Lung (tissue), 12 donors: ENCODE data around the gene MRPL51. TPM values are rescaled to one million over a fixed set of nuclear protein-coding genes. Genes with fewer than 3 reads are reported as not detected.

Experiments
- ATAC-seq: fragments of 200-7000 bp; cut with Tn5 transposase; one replicate; pipeline ENCODE4 v1.9.1; 2020; ENCODE audit warnings: moderate number of reproducible peaks; ENCODE audit not compliant: insufficient read depth, low FRiP score
- DNase-seq, 3 donors: peaks; one replicate each; pipeline ENCODE4 v3.0.0-alpha.2; 2013 to 2017
- H3K27ac ChIP-seq, 2 donors: one replicate each; pipeline ENCODE4 v1.5.1; 2013; ENCODE audit warnings: mild to moderate bottlenecking in 2 of 2, moderate library complexity in 2 of 2, control low read depth in 1 of 2, inconsistent platforms in 1 of 2, low read depth in 1 of 2, low read length in 1 of 2
- H3K27me3 ChIP-seq, 3 donors: one replicate each; pipeline ENCODE4 v1.5.1; 2013; ENCODE audit warnings: low read length in 2 of 3; ENCODE audit not compliant: control insufficient read depth in 3 of 3, insufficient read depth in 3 of 3
- H3K36me3 ChIP-seq, 4 donors: one replicate each; pipeline ENCODE4 v1.5.1; 2013; ENCODE audit warnings: low read length in 4 of 4, mild to moderate bottlenecking in 1 of 4, moderate library complexity in 1 of 4; ENCODE audit not compliant: control insufficient read depth in 4 of 4, insufficient read depth in 4 of 4
- H3K4me1 ChIP-seq, 5 donors: one replicate each; pipeline ENCODE4 v1.5.1; 2013; ENCODE audit warnings: low read length in 5 of 5, mild to moderate bottlenecking in 2 of 5, moderate library complexity in 1 of 5; ENCODE audit not compliant: control insufficient read depth in 5 of 5, insufficient read depth in 5 of 5
- H3K4me3 ChIP-seq: one replicate; pipeline ENCODE4 v1.5.1; 2013; ENCODE audit warnings: mild to moderate bottlenecking, control low read depth, moderate library complexity
- H3K9ac ChIP-seq, 2 donors: one replicate each; pipeline ENCODE4 v1.5.1; 2013; ENCODE audit warnings: low read length in 2 of 2, control low read depth in 1 of 2; ENCODE audit not compliant: insufficient read depth in 1 of 2
- H3K9me3 ChIP-seq, 4 donors: one replicate each; pipeline ENCODE4 v1.5.1; 2013; ENCODE audit warnings: low read length in 3 of 4, mild to moderate bottlenecking in 1 of 4, moderate library complexity in 1 of 4; ENCODE audit not compliant: control insufficient read depth in 4 of 4, insufficient read depth in 3 of 4
- WGBS, 2 donors: extraction: QIAGEN DNeasy Blood & Tissue Kit; methylation state at CpG; one replicate each; pipeline ENCODE4 v1.1.7; 2013; 5-methylcytosine and 5-hydroxymethylcytosine counted together
- polyA plus RNA-seq, 2 donors: library from polyadenylated mRNA; stranded (reverse); fragments of 200-250 nt; gene quantifications; one replicate each; pipeline ENCODE4 v1.2.1, GENCODE V29; 2013
- total RNA-seq, 2 donors: library from RNA; depleted of rRNA in 1 of 2; stranded (reverse); fragments of >200 nt in 1 of 2; gene quantifications; one replicate each; pipeline ENCODE4 v1.2.1, GENCODE V29; 2014 to 2021
- TF ChIP-seq, protein P1 (sequence below): IDR thresholded peaks from 2 replicates; pipeline ENCODE4 v1.5.1; 2012; ENCODE audit warnings: mild to moderate bottlenecking; ENCODE audit errors: control extremely low read depth, extremely low read depth
- donor health status: control.
- donor health status: control.
- donor health status: Bipolar disorder and iron deficiency.
- donor health status: healthy.
- donor health status: DM: yes; HTN: yes; CAD: no.

MRPL51 gene
- total and polyA plus RNA-seq, 4 donors, result 34.5 to 123 (median 91.7) TPM

DNA sequence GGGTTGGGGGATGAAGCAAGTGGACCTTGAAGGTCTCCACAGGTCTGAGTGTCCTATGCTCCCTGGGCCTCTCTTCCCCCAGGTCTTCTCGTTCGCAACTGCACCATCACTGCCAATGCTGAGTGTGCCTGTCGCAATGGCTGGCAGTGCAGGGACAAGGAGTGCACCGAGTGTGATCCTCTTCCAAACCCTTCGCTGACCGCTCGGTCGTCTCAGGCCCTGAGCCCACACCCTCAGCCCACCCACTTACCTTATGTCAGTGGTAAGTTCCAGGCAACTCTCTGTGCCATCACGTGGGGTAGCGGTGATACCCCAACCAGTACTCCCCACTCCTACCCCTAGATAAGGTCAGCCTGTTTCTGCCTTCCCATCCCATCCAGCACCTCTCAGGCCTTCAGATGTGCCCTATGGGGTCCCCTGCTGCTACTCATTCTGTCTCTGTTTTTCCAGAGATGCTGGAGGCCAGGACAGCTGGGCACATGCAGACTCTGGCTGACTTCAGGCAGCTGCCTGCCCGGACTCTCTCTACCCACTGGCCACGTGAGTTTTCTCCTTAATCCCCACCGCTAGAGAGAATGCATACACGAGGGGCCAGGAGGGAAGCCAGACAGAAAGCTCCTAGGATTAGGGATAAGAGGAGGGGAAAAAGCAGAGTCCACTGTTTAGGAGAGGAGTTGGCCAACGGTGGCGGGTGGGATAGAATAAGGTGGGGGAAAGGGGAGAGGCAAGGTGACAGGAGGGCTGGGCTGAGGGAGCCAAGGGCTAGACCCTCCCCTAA is 42.8 kb downstream of the MRPL51 start:
- DNase-seq (no peak), ATAC-seq (no peak)
- Histone ChIP-seq H3K9ac (peak overlapping the region in 1 of 2 donors; percentile 79), H3K27me3 (no peaks in the 10 kb centered on the region), H3K27ac (peak overlapping the region in 1 of 2 donors; percentile 99), H3K4me3 (no peak overlapping the region), H3K36me3 (peaks cover 0 to 14% (median 2%) of the 10 kb centered on the region in 4 donors), H3K4me1 (peaks cover 0 to 32% (median 8%) of the 10 kb centered on the region in 5 donors), H3K9me3 (no peaks in the 10 kb centered on the region)
- TF ChIP-seq, protein P1, sequence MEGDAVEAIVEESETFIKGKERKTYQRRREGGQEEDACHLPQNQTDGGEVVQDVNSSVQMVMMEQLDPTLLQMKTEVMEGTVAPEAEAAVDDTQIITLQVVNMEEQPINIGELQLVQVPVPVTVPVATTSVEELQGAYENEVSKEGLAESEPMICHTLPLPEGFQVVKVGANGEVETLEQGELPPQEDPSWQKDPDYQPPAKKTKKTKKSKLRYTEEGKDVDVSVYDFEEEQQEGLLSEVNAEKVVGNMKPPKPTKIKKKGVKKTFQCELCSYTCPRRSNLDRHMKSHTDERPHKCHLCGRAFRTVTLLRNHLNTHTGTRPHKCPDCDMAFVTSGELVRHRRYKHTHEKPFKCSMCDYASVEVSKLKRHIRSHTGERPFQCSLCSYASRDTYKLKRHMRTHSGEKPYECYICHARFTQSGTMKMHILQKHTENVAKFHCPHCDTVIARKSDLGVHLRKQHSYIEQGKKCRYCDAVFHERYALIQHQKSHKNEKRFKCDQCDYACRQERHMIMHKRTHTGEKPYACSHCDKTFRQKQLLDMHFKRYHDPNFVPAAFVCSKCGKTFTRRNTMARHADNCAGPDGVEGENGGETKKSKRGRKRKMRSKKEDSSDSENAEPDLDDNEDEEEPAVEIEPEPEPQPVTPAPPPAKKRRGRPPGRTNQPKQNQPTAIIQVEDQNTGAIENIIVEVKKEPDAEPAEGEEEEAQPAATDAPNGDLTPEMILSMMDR, result no peak
- 78 to 84% methylated on average over 16 of the region's 16 CpGs for WGBS, 2 donors

DNA sequence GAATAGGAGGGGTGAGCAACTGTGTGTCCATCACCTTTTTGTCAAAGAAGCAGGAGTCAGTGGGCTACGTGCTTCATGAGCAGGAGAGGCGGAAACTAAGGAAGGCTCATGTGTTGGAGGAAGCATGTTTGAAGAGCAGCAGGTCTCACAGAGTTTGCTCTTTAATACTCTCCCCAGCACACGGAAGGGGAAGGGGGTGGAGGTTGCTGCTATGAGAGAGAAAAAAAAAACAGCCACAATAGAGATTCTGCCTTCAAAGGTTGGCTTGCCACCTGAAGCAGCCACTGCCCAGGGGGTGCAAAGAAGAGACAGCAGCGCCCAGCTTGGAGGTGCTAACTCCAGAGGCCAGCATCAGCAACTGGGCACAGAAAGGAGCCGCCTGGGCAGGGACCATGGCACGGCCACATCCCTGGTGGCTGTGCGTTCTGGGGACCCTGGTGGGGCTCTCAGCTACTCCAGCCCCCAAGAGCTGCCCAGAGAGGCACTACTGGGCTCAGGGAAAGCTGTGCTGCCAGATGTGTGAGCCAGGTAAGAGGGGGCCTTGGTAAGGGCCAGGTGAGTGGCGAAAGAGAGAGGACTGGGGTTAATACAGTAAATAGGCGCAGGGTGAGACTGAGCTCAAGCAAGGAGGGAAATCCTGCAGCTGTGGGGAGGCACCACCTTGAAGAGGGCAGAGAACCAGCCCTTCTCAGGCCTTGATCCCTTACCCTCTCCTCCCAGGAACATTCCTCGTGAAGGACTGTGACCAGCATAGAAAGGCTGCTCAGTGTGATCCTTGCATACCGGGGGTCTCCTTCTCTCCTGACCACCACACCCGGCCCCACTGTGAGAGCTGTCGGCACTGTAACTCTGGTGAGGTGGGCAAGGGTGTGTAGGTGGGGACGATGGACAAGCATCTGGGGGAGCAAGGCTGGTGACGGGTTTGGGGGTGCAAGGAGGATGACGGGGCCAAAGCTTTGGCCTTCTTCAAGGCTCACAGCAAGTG is 48.1 kb downstream of the MRPL51 start, which contains the start of gene CD27:
TSS of gene CD27 (plus strand) at position 252 of the 985 bp plus-strand sequence. CDS start at position 393, 141 bp downstream.
- WGBS, 2 donors, result 86 to 88% methylated on average over 16 of the region's 16 CpGs
- H3K27ac ChIP-seq, result no peak within 1 kb of the TSS
- H3K36me3 ChIP-seq, result peaks cover 0 to 9% (median 4%) of the 10 kb centered on the region in 4 donors
- H3K27me3 ChIP-seq, result no peaks in the 10 kb centered on the region
- H3K4me1 ChIP-seq, result peaks cover 0 to 3% (median under 1%) of the 10 kb centered on the region in 5 donors
- no peaks in the 10 kb centered on the region for H3K9me3 ChIP-seq
- ATAC-seq, result no peak
- no peak within 1 kb of the TSS for H3K4me3 ChIP-seq
- TF ChIP-seq, protein P1, result no peak
- no peak for DNase-seq
- no peak within 1 kb of the TSS for H3K9ac ChIP-seq

DNA sequence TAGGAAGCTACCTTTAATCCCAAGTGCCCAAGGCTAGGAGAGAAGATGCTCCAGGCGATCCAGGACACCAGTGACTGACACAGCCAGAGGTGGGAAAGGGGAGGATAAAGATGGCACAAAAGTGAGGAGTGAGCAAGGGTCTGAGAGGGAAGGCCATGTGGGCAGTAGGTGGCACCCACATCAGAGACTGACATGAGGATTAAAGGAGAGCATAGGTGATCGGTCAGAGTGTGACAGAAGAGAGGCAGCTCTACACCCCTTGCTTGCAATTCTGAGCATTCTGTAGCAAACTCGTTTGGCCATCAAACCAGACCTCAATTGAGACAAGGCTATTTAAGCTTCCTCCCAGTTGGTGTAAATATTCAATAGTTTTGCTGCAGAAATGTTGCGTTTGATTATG is 49.0 kb downstream of the MRPL51 start:
- no peak overlapping the region for H3K4me3 ChIP-seq
- WGBS, 2 donors, result 80 to 86% methylated on average over 4 of the region's 4 CpGs
- no peak overlapping the region for H3K9ac ChIP-seq
- no peaks in the 10 kb centered on the region for H3K9me3 ChIP-seq
- H3K27ac ChIP-seq, result no peak overlapping the region
- no peaks in the 10 kb centered on the region for H3K27me3 ChIP-seq
- H3K36me3 ChIP-seq, result peaks cover 0 to 9% (median 4%) of the 10 kb centered on the region in 4 donors
- DNase-seq (no peak), ATAC-seq (no peak)
- TF ChIP-seq, protein P1, result no peak
- no peaks in the 10 kb centered on the region for H3K4me1 ChIP-seq
